ENCODE measurements around the gene CHRND.

Gene CHRND

GRCh38 chr2:232492236-232492848, 33.6 kb upstream of the CHRND start:
- no peak for TF ChIP-seq CTCF (IDR thresholded peaks at IDR 0.05; ENCODE audit: control extremely low read depth, extremely low read depth, low read depth, missing control alignments)
- no peak for DNase-seq (ENCODE audit: extremely low spot score)
- POLR2A ChIA-PET = no interaction called here
- CTCF ChIA-PET = no interaction called here

DNA sequence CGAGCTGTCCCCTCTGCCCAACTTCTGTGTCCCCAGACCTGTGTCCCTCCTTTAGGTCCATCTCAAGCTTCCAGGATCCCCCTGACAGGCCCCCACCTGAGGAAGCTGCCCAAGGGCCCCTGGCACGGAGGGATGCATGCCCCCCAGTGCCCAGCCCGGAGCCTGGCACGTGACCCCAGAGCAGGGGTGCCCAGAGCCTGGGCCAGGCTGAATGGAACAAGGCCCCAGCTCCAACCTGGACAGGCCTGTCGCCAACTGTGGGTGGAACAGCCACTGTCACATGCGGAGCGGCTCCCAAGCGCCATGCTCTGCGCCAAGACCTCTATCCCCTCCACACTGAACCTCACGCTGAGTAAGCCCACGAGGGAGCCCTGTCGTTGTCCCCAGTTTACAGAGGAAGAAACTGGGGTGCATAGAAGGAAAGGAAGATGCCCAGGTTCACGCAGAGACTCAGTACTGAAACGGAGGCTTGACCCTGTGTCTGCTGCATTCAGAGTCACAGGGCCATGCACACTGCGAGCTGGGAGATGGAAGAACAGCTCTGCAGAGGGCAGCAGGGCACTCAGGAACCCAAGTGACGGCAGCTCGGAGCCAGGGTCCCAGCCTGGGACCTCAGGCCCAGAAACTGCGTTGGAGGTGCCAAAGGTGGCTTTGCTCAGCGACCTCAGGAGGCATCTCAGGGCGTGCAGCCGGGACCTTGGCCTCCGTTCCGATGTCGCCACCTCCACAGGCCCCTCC, 32.8 kb upstream of the CHRND start:
- POLR2A ChIA-PET = no interaction called here

GRCh38 chr2:232493701-232494474, 32.1 kb upstream of the CHRND start:
- no peak for TF ChIP-seq CTCF (IDR thresholded peaks at IDR 0.05; ENCODE audit: control extremely low read depth, extremely low read depth, low read depth, missing control alignments)
- ChIA-PET POLR2A (no interaction called here), CTCF (interaction anchor here (1.2 kb wide), 1 partner anchor 11 kb away, joined by 3 read pairs; no protein-coding TSS in a partner anchor)
- DNase-seq (ENCODE audit: extremely low spot score) = no peak

More for the DNA sequence above, 32.8 kb upstream of the CHRND start:
- DNase-seq (ENCODE audit: extremely low spot score) = no peak
- TF ChIP-seq CTCF (IDR thresholded peaks at IDR 0.05; ENCODE audit: control extremely low read depth, extremely low read depth, low read depth, missing control alignments) = no peak
- CTCF ChIA-PET = interaction anchor here (1.2 kb wide), 1 partner anchor 11 kb away, joined by 3 read pairs; no protein-coding TSS in a partner anchor

DNA sequence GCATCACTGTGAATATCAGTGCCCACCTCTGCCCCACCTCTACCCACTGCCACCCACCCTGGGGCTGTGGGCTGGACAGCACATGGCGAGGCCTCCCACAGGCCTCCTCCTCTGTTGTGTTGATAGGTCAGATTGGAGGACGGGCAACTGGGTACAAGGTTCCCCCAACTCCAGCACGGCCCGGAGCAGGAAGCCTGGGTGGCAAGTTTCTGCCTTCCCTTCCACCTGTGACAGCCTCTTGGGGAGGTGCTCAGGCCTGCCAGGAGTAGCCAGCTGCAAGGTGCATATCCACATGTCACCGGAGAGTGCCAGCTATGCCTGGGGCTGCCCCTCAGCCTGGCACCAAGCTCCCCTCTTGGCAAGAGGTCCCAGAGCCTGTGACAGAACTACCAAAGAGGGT, 31.4 kb upstream of the CHRND start:
- TF ChIP-seq CTCF (IDR thresholded peaks at IDR 0.05; ENCODE audit: control extremely low read depth, extremely low read depth, low read depth, missing control alignments) = no peak
- POLR2A ChIA-PET = no interaction called here
- no peak for DNase-seq (ENCODE audit: extremely low spot score)
- CTCF ChIA-PET = interaction anchor here (1.2 kb wide), 1 partner anchor 10 kb away, joined by 3 read pairs; no protein-coding TSS in a partner anchor

GRCh38 chr2:232495292-232495691, 30.7 kb upstream of the CHRND start:
- CTCF ChIA-PET = no interaction called here
- no peak for DNase-seq (ENCODE audit: extremely low spot score)
- TF ChIP-seq CTCF (IDR thresholded peaks at IDR 0.05; ENCODE audit: control extremely low read depth, extremely low read depth, low read depth, missing control alignments) = no peak
- POLR2A ChIA-PET = no interaction called here

DNA sequence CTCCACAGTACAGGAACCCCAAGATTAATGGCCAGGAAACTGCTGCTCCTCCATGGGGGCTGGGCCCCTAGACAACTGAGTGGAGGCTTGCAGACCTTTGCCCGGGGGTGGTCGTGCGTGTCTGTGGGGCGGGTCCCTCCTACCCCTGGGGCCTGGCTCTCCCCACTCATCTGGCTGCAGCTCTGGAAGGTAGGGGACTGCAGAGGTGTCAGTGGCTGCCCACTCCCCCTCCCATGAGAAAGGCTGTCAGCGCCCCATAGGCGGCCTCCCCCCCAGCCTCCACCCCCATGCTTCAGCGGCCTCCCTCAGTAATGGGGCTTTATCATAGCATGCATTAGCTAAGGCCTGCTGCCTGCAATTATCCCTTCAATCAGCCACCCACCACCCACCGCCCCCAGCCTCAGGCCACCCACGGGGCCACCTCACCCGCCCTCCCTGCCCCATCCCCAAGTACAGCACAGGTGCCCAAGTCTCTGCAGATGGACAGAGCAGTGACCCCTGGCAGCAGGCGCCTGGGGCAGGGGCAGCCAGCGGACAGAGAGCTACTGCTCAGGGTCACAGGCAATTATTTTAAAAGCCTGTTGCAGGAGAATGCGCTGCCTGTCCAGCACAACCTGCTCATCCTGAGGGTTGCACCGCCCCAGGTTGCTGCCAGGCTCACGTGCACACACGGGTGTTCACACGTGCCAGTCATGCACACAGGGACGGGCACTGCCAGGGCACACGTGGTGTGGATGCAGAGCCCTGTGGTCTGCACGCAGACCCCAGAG, 29.3 kb upstream of the CHRND start:
- CTCF ChIA-PET = no interaction called here
- no peak for DNase-seq (ENCODE audit: extremely low spot score)
- POLR2A ChIA-PET = interaction anchor here (0.7 kb wide), 1 partner anchor 171 kb away, joined by 3 read pairs; no protein-coding TSS in a partner anchor
- no peak for TF ChIP-seq CTCF (IDR thresholded peaks at IDR 0.05; ENCODE audit: control extremely low read depth, extremely low read depth, low read depth, missing control alignments)

Measured in GM10248 (cell line).